H1 (cell line): ENCODE data around the gene CAPZB. TPM values are rescaled to one million over a fixed set of nuclear protein-coding genes. Genes with fewer than 3 reads are reported as not detected.

Experiments
- CTCF ChIA-PET: fragments of 300-600 bp; sonication (Branson Sonifier 250); formaldehyde crosslinking; loops from one replicate; lab custom pipeline; 2021; ENCODE audit not compliant: partially characterized antibody; lab: Charles Lee
- POLR2A ChIA-PET: fragments of 300-600 bp; sonication (Branson Sonifier 250); formaldehyde crosslinking; loops from one replicate; lab custom pipeline; 2021; ENCODE audit warnings: inconsistent platforms; ENCODE audit not compliant: partially characterized antibody; lab: Charles Lee
- DNase-seq, 2 experiments: peaks; one replicate each; pipeline versions ENCODE4 v3.0.0 to v3.0.0-alpha.2; 2010 to 2022; ENCODE audit warnings: low spot score in 2 of 2, low read depth in 1 of 2, mixed read lengths in 1 of 2
- FAIRE-seq: peaks from 2 replicates; lab custom pipeline; 2011; peaks lifted over from hg19 to GRCh38; lab: Jason Lieb, UNC
- H2AFZ ChIP-seq: 2 replicates; pipeline ENCODE4 v1.8.1; 2012; ENCODE audit warnings: low read length, inconsistent platforms
- H2AK5ac ChIP-seq: 2 replicates; pipeline ENCODE4 v1.6.1; 2013; ENCODE audit warnings: low read depth, low read length
- H2BK120ac ChIP-seq: replicated peaks from 2 replicates; pipeline ENCODE3; 2013; ENCODE audit warnings: low read depth, low read length, inconsistent platforms
- H2BK12ac ChIP-seq: 2 replicates; pipeline ENCODE4 v1.6.1; 2013; ENCODE audit warnings: low read depth, low read length
- H2BK15ac ChIP-seq: 2 replicates; pipeline ENCODE4 v1.6.1; 2013; ENCODE audit warnings: low read length
- H2BK20ac ChIP-seq: 2 replicates; pipeline ENCODE4 v1.6.1; 2013; ENCODE audit warnings: low read length
- H2BK5ac ChIP-seq: 2 replicates; pipeline ENCODE4 v1.6.1; 2013; ENCODE audit warnings: low read depth, low read length
- H3K14ac ChIP-seq: 2 replicates; pipeline ENCODE4 v1.6.1; 2013; ENCODE audit warnings: inconsistent platforms; ENCODE audit not compliant: insufficient read length
- H3K18ac ChIP-seq: 2 replicates; pipeline ENCODE4 v1.6.1; 2013; ENCODE audit warnings: low read length; ENCODE audit errors: extremely low read depth
- H3K23ac ChIP-seq: 2 replicates; pipeline ENCODE4 v1.6.1; 2013; ENCODE audit warnings: inconsistent platforms; ENCODE audit not compliant: insufficient read length
- H3K23me2 ChIP-seq: 2 replicates; pipeline ENCODE4 v1.6.1; 2013; ENCODE audit warnings: low read depth, low read length
- H3K27ac ChIP-seq: 2 replicates; pipeline ENCODE4 v1.6.1; 2011; ENCODE audit warnings: low read depth, low read length, inconsistent platforms
- H3K27me3 ChIP-seq, 4 experiments: replicated peaks in 1 of 4; 1 replicate in 1 of 4; 2 replicates in 3 of 4; pipeline versions ENCODE4 v1.6.1 to v1.8.1; 2011 to 2013; ENCODE audit warnings: low read length in 3 of 4, mild to moderate bottlenecking in 3 of 4, inconsistent platforms in 2 of 4, mixed read lengths in 2 of 4, moderate library complexity in 1 of 4; ENCODE audit not compliant: control insufficient read depth in 3 of 4, insufficient read depth in 3 of 4; ENCODE audit errors: extremely low read depth in 1 of 4
- H3K36me3 ChIP-seq, 4 experiments: 2 replicates each; pipeline versions ENCODE4 v1.6.1 to v1.8.1; 2011 to 2013; ENCODE audit warnings: mild to moderate bottlenecking in 4 of 4, low read length in 3 of 4, moderate library complexity in 2 of 4, control low read depth in 1 of 4, inconsistent platforms in 1 of 4; ENCODE audit not compliant: insufficient read depth in 4 of 4, control insufficient read depth in 2 of 4
- H3K4ac ChIP-seq: replicated peaks from 2 replicates; pipeline ENCODE3; 2013; ENCODE audit warnings: low read length, low read depth, mixed read lengths, inconsistent platforms; ENCODE audit not compliant: insufficient read length
- H3K4me1 ChIP-seq, 4 experiments: replicated peaks in 1 of 4; 1 replicate in 1 of 4; 2 replicates in 3 of 4; pipeline versions ENCODE4 v1.6.1 to v1.8.1; 2011 to 2013; ENCODE audit warnings: low read length in 3 of 4, inconsistent platforms in 2 of 4, mixed read lengths in 1 of 4; ENCODE audit not compliant: insufficient read depth in 4 of 4, control insufficient read depth in 3 of 4
- H3K4me2 ChIP-seq, 2 experiments: 2 replicates each; pipeline versions ENCODE4 v1.6.1 to v1.8.1; 2011 to 2013; ENCODE audit warnings: low read depth in 2 of 2, low read length in 2 of 2, control low read depth in 1 of 2, inconsistent platforms in 1 of 2, mild to moderate bottlenecking in 1 of 2; ENCODE audit not compliant: insufficient read depth in 1 of 2
- H3K4me3 ChIP-seq, 4 experiments: fragments of 200-600, 300-600 bp in 1 of 4; sonication (generic), shearing (Covaris generic), sonication (Bioruptor Twin) in 1 of 4; 2 replicates each; pipeline versions ENCODE4 v1.5.1 to v1.8.1; 2011 to 2016; ENCODE audit warnings: low read length in 4 of 4, low read depth in 3 of 4, control low read depth in 2 of 4, inconsistent platforms in 2 of 4, mild to moderate bottlenecking in 2 of 4, mixed read lengths in 1 of 4, moderate library complexity in 1 of 4; ENCODE audit not compliant: insufficient read depth in 2 of 4; ENCODE audit errors: extremely low read depth in 1 of 4
- H3K56ac ChIP-seq: replicated peaks from 2 replicates; pipeline ENCODE3; 2013; ENCODE audit warnings: low read depth, mild to moderate bottlenecking, mixed read lengths, low read length, inconsistent platforms; ENCODE audit not compliant: insufficient read length
- H3K79me1 ChIP-seq: 2 replicates; pipeline ENCODE4 v1.6.1; 2013; ENCODE audit warnings: low read depth, low read length, control low read depth
- H3K79me2 ChIP-seq, 2 experiments: 2 replicates each; pipeline versions ENCODE4 v1.6.1 to v1.8.1; 2012 to 2013; ENCODE audit warnings: low read length in 2 of 2, mild to moderate bottlenecking in 2 of 2, inconsistent platforms in 1 of 2; ENCODE audit not compliant: insufficient read depth in 2 of 2, control insufficient read depth in 1 of 2
- H3K9ac ChIP-seq, 4 experiments: replicated peaks in 1 of 4; 1 replicate in 1 of 4; 2 replicates in 3 of 4; pipeline versions ENCODE4 v1.6.1 to v1.8.1; 2011 to 2013; ENCODE audit warnings: low read depth in 3 of 4, low read length in 3 of 4, control low read depth in 2 of 4, mild to moderate bottlenecking in 2 of 4, moderate library complexity in 2 of 4, inconsistent platforms in 1 of 4; ENCODE audit errors: extremely low read depth in 1 of 4
- H3K9me3 ChIP-seq, 2 experiments: 2 replicates each; pipeline versions ENCODE4 v1.6.1 to v1.8.1; 2012 to 2013; ENCODE audit warnings: mild to moderate bottlenecking in 2 of 2, moderate library complexity in 2 of 2, control low read depth in 1 of 2, inconsistent platforms in 1 of 2, low read depth in 1 of 2, low read length in 1 of 2, mixed read lengths in 1 of 2; ENCODE audit not compliant: insufficient read depth in 2 of 2
- H4K20me1 ChIP-seq, 2 experiments: replicated peaks in 1 of 2; 2 replicates each; pipeline versions ENCODE3 to v1.8.1; 2011 to 2013; ENCODE audit warnings: inconsistent platforms in 2 of 2, low read length in 2 of 2, mild to moderate bottlenecking in 1 of 2; ENCODE audit not compliant: insufficient read depth in 2 of 2, control insufficient read depth in 1 of 2
- H4K5ac ChIP-seq: 2 replicates; pipeline ENCODE4 v1.6.1; 2013; ENCODE audit warnings: low read length, low read depth, mixed read lengths, inconsistent platforms; ENCODE audit not compliant: insufficient read length
- H4K8ac ChIP-seq: 2 replicates; pipeline ENCODE4 v1.8.0; 2013; ENCODE audit warnings: mild to moderate bottlenecking, moderate library complexity, low read length, inconsistent platforms; ENCODE audit not compliant: insufficient read depth; ENCODE audit errors: extremely low read depth
- H4K91ac ChIP-seq: replicated peaks from 2 replicates; pipeline ENCODE3; 2013; ENCODE audit warnings: low read length, mixed read lengths, inconsistent platforms; ENCODE audit not compliant: insufficient read length
- ATF2 ChIP-seq: IDR thresholded peaks from 2 replicates; pipeline ENCODE4 v1.6.1; 2012; ENCODE audit warnings: low read length, inconsistent platforms
- CHD2 ChIP-seq: IDR thresholded peaks from 2 replicates; pipeline ENCODE4 v1.6.1; 2012; ENCODE audit warnings: low read length, improper control_type of control experiment
- CREB1 ChIP-seq: IDR thresholded peaks from 2 replicates; pipeline ENCODE4 v1.6.1; 2012; ENCODE audit warnings: inconsistent platforms
- HDAC2 ChIP-seq, 2 experiments: fragments of 300-600 bp in 1 of 2; sonication (generic) in 1 of 2; IDR thresholded peaks; 2 replicates each; pipeline ENCODE4 v1.6.1; 2011 to 2012; ENCODE audit warnings: low read depth in 2 of 2, low read length in 2 of 2, mild to moderate bottlenecking in 2 of 2, moderate library complexity in 2 of 2, borderline replicate concordance in 1 of 2, inconsistent platforms in 1 of 2
- KDM4A ChIP-seq: IDR thresholded peaks from one replicate; pipeline ENCODE4 v1.7.1; 2012; ENCODE audit warnings: low read depth, mild to moderate bottlenecking, moderate library complexity, low read length, inconsistent platforms; ENCODE audit not compliant: severe bottlenecking
- MAFK ChIP-seq: IDR thresholded peaks from 2 replicates; pipeline ENCODE4 v1.6.1; 2012; ENCODE audit warnings: low read depth, mild to moderate bottlenecking, improper control_type of control experiment, low read length
- RNF2 ChIP-seq: fragments of 200-900, 300-1000 bp; sonication (generic); IDR thresholded peaks from 2 replicates; pipeline ENCODE4 v1.7.1; 2016; ENCODE audit warnings: borderline replicate concordance, low read depth, mild to moderate bottlenecking, antibody characterized with exemption, low read length; ENCODE audit not compliant: poor library complexity, severe bottlenecking; ENCODE audit errors: missing control alignments
- RXRA ChIP-seq: IDR thresholded peaks from 2 replicates; pipeline ENCODE4 v1.6.1; 2011; ENCODE audit warnings: low read depth, mild to moderate bottlenecking, low read length, moderate library complexity; ENCODE audit not compliant: insufficient read depth
- SP1 ChIP-seq: IDR thresholded peaks from 2 replicates; pipeline ENCODE4 v1.6.1; 2011; ENCODE audit warnings: low read depth, low read length
- SP4 ChIP-seq: IDR thresholded peaks from 2 replicates; pipeline ENCODE4 v1.6.1; 2012; ENCODE audit warnings: low read length, inconsistent platforms
- TBP ChIP-seq: IDR thresholded peaks from 2 replicates; pipeline ENCODE4 v1.6.1; 2011; ENCODE audit warnings: low read depth, low read length, improper control_type of control experiment
- TCF12 ChIP-seq: IDR thresholded peaks from 2 replicates; pipeline ENCODE4 v1.6.1; 2011; ENCODE audit warnings: low read depth, mild to moderate bottlenecking, low read length
- WGBS, 2 experiments: shearing (Covaris generic) in 1 of 2; methylation state at CpG; one replicate each; pipeline versions ENCODE4 v1.1.6 to v1.1.7; 2013 to 2015; ENCODE audit warnings: low lambda C conversion rate in 2 of 2, mixed read lengths in 2 of 2, inconsistent platforms in 1 of 2, low coverage in 1 of 2, missing lambda C conversion rate in 1 of 2; ENCODE audit not compliant: insufficient replicate concordance in 2 of 2, insufficient coverage in 1 of 2, insufficient read length in 1 of 2; ENCODE audit errors: extremely low coverage in 1 of 2, missing lambda C conversion rate in 1 of 2; 5-methylcytosine and 5-hydroxymethylcytosine counted together
- polyA plus RNA-seq, 7 experiments: library from polyadenylated mRNA; depleted of rRNA in 3 of 7; stranded (reverse) in 5 of 7; unstranded in 2 of 7; fragments of >200 nt in 5 of 7; fragments of 200-250 nt in 2 of 7; gene quantifications; 1 replicate in 5 of 7; 2 replicates in 1 of 7; 4 replicates in 1 of 7; pipeline versions ENCODE4 v1.2.1 to v1.2.3, GENCODE V29; 2011 to 2013; ENCODE audit warnings: missing spikeins in 2 of 7, mixed read lengths in 2 of 7
- total RNA-seq: library from RNA; stranded (reverse); fragmentation: NEBNext Ultra II Directional; extraction: Animal tissue kit (Norgen Biotek cat#: 25700); gene quantifications from 2 replicates; pipeline ENCODE4 v1.2.1, GENCODE V29; 2021

The CAPZB gene
- total and polyA plus RNA-seq, 2 of the 8 experiments (the other 6 are each of a cell fraction or from before 2014, with no cell fraction given), result 162 to 371 TPM

GRCh38 chr1:19350566-19350965 is 134.8 kb downstream of the CAPZB start:
- ChIA-PET CTCF (interaction anchor here (0.6 to 1.5 kb wide), 11 partner anchors 9 to 661 kb away, joined by 3 to 5 read pairs (median 4); no protein-coding TSS in a partner anchor), POLR2A (no interaction called here)
- Histone ChIP-seq H2BK12ac (no peak overlapping the region), H2BK15ac (no peak overlapping the region), H2BK20ac (no peak overlapping the region), H3K27ac (no peak overlapping the region), H3K14ac (no peak overlapping the region), H4K8ac (no peak overlapping the region), H2BK5ac (no peak overlapping the region), H2AFZ (no peak overlapping the region), H3K23ac (no peak overlapping the region), H4K5ac (no peak overlapping the region), H4K91ac (no peak overlapping the region), H3K9me3 (no peaks in the 10 kb centered on the region), H3K79me1 (no peaks in the 10 kb centered on the region; the same call in none of the 2 replicates), H3K4me2 (no peak overlapping the region), H3K56ac (no peak overlapping the region), H3K79me2 (no peaks in the 10 kb centered on the region), H3K27me3 (no peaks in the 10 kb centered on the region), H3K23me2 (no peaks in the 10 kb centered on the region), H3K4ac (no peak overlapping the region), H2BK120ac (no peak overlapping the region), H3K9ac (no peak overlapping the region), H4K20me1 (peaks cover 2 to 10% of the 10 kb centered on the region in 2 experiments), H3K18ac (no peak overlapping the region), H3K4me3 (no peak overlapping the region), H2AK5ac (no peak overlapping the region), H3K36me3 (peaks cover 0 to 20% (median 8%) of the 10 kb centered on the region in 4 experiments; a peak in 6 of 8 replicates), H3K4me1 (peaks cover 8 to 24% (median 17%) of the 10 kb centered on the region in 4 experiments)
- no peak for DNase-seq
- WGBS, 2 experiments, result 97% methylated on average over 5 of the region's 5 CpGs; no CpG with 5 or more reads in 1 of the 2 experiments
- FAIRE-seq, result no peak
- TF ChIP-seq RNF2 (no peak), ATF2 (no peak), MAFK (no peak), TBP (no peak), HDAC2 (IDR thresholded peaks at IDR 0.05; ENCODE audit: borderline replicate concordance in 1 of 2, low read depth in 2 of 2, low read length in 2 of 2) (no peak), RXRA (no peak), TCF12 (no peak), CHD2 (no peak), CREB1 (no peak), SP1 (no peak), KDM4A (no peak), SP4 (no peak)
